Loucy (cell line): Measurements from ENCODE around the gene GTPBP8.

Experiments used
- H2AFZ ChIP-seq: fragments of 200-600 bp; sonication (generic); 2 replicates; pipeline ENCODE4 v1.6.0; 2016; ENCODE audit warnings: antibody characterized with exemption, mild to moderate bottlenecking, low read length, moderate library complexity
- H3F3A ChIP-seq: fragments of 200-600 bp; 2 replicates; pipeline ENCODE4 v1.6.0; 2016; ENCODE audit warnings: antibody characterized with exemption, low read depth, mild to moderate bottlenecking
- H3K27me3 ChIP-seq: fragments of 200-600 bp; sonication (generic); 2 replicates; pipeline ENCODE4 v1.6.1; 2014; ENCODE audit warnings: low read length, mild to moderate bottlenecking; ENCODE audit not compliant: insufficient read depth, poor library complexity, severe bottlenecking
- H3K36me3 ChIP-seq: fragments of 200-600 bp; sonication (generic); 2 replicates; pipeline ENCODE4 v1.6.1; 2016; ENCODE audit warnings: low read length; ENCODE audit not compliant: insufficient read depth
- H3K4me1 ChIP-seq: fragments of 200-600 bp; sonication (generic); 2 replicates; pipeline ENCODE4 v1.5.1; 2014; ENCODE audit warnings: low read length, mild to moderate bottlenecking; ENCODE audit not compliant: insufficient read depth, poor library complexity, severe bottlenecking
- H3K4me2 ChIP-seq: fragments of 200-600 bp; sonication (generic); 2 replicates; pipeline ENCODE4 v1.6.0; 2014; ENCODE audit warnings: antibody characterized with exemption, low read length, low read depth, mild to moderate bottlenecking; ENCODE audit not compliant: poor library complexity, severe bottlenecking
- H3K4me3 ChIP-seq: fragments of 200-600 bp; sonication (generic); 2 replicates; pipeline ENCODE4 v1.5.1; 2014; ENCODE audit warnings: low read length, mild to moderate bottlenecking, mixed read lengths; ENCODE audit not compliant: poor library complexity, severe bottlenecking
- H3K79me2 ChIP-seq: fragments of 200-600 bp; sonication (generic); 2 replicates; pipeline ENCODE4 v1.6.1; 2014; ENCODE audit warnings: low read length; ENCODE audit not compliant: insufficient read depth
- H3K9ac ChIP-seq: fragments of 200-600 bp; sonication (generic); 2 replicates; pipeline ENCODE4 v1.6.0; 2014; ENCODE audit warnings: mild to moderate bottlenecking, low read depth, low read length, moderate library complexity; ENCODE audit not compliant: poor library complexity, severe bottlenecking
- H3K9me2 ChIP-seq: fragments of 200-600 bp; sonication (generic); replicated peaks from 2 replicates; pipeline ENCODE4 v1.6.1; 2016; ENCODE audit warnings: low read depth, low read length, mixed read lengths
- H3K9me3 ChIP-seq: fragments of 200-600 bp; sonication (generic); 2 replicates; pipeline ENCODE4 v1.6.1; 2014; ENCODE audit warnings: mild to moderate bottlenecking, antibody characterized with exemption, low read length, low read depth; ENCODE audit not compliant: insufficient read depth
- H4K20me1 ChIP-seq: fragments of 200-600 bp; sonication (generic); 2 replicates; pipeline ENCODE4 v1.6.0; 2014; ENCODE audit warnings: antibody characterized with exemption, low read length, mild to moderate bottlenecking; ENCODE audit not compliant: insufficient read depth, poor library complexity, severe bottlenecking
- CTCF ChIP-seq: fragments of 200-600 bp; sonication (generic); conservative IDR thresholded peaks from 2 replicates; pipeline ENCODE4 v1.5.1; 2014; ENCODE audit warnings: mild to moderate bottlenecking, antibody characterized with exemption, low read length
- EZH2phosphoT487 ChIP-seq: fragments of 200-600 bp; IDR thresholded peaks from 2 replicates; pipeline ENCODE4 v1.6.1; 2018; ENCODE audit warnings: antibody characterized with exemption, mild to moderate bottlenecking, moderate library complexity, borderline replicate concordance

GTPBP8 gene

GRCh38 chr3:113000691-113001090, 9.9 kb downstream of the GTPBP8 start:
- no peaks in the 10 kb centered on the region for H3K9me2 ChIP-seq
- peaks cover 7% of the 10 kb centered on the region for H4K20me1 ChIP-seq
- no peak for TF ChIP-seq CTCF
- no peak for TF ChIP-seq EZH2phosphoT487
- no peak overlapping the region for H2AFZ ChIP-seq
- H3K9ac ChIP-seq = no peak overlapping the region
- no peak overlapping the region for H3K4me3 ChIP-seq
- peaks cover 62% of the 10 kb centered on the region for H3K36me3 ChIP-seq
- no peaks in the 10 kb centered on the region for H3K4me1 ChIP-seq
- no peak overlapping the region for H3K4me2 ChIP-seq
- H3K79me2 ChIP-seq = peaks cover 3% of the 10 kb centered on the region; the same call in 1 of the 2 replicates
- no peaks in the 10 kb centered on the region; the same call in 1 of the 2 replicates for H3F3A ChIP-seq
- H3K9me3 ChIP-seq = no peaks in the 10 kb centered on the region
- no peaks in the 10 kb centered on the region for H3K27me3 ChIP-seq

- no peaks in the 10 kb centered on the region for H3K27me3 ChIP-seq
- peaks cover 3% of the 10 kb centered on the region; the same call in 1 of the 2 replicates for H3K79me2 ChIP-seq
- H3K9me3 ChIP-seq = no peaks in the 10 kb centered on the region
- no peaks in the 10 kb centered on the region for H3K9me2 ChIP-seq
- H4K20me1 ChIP-seq = peaks cover 3% of the 10 kb centered on the region
- TF ChIP-seq CTCF (no peak), EZH2phosphoT487 (no peak)
- H2AFZ ChIP-seq = no peak overlapping the region
- no peak overlapping the region for H3K4me2 ChIP-seq
- H3F3A ChIP-seq = no peaks in the 10 kb centered on the region; the same call in 1 of the 2 replicates
- H3K36me3 ChIP-seq = peaks cover 75% of the 10 kb centered on the region
- no peak overlapping the region for H3K9ac ChIP-seq
- no peak overlapping the region for H3K4me3 ChIP-seq
- H3K4me1 ChIP-seq = no peaks in the 10 kb centered on the region
Measured at GRCh38 chr3:113002037-113002436, 11.3 kb downstream of the GTPBP8 start.

GRCh38 chr3:113002679-113003078, 11.9 kb downstream of the GTPBP8 start:
- Histone ChIP-seq H3K36me3 (peaks cover 81% of the 10 kb centered on the region), H3K4me2 (no peak overlapping the region), H3K4me1 (no peaks in the 10 kb centered on the region), H3K9ac (no peak overlapping the region), H3K9me2 (no peaks in the 10 kb centered on the region), H4K20me1 (peaks cover 3% of the 10 kb centered on the region), H3F3A (no peaks in the 10 kb centered on the region; the same call in 1 of the 2 replicates), H3K9me3 (no peaks in the 10 kb centered on the region), H3K4me3 (no peak overlapping the region), H3K27me3 (no peaks in the 10 kb centered on the region), H3K79me2 (peaks cover 3% of the 10 kb centered on the region; the same call in 1 of the 2 replicates), H2AFZ (no peak overlapping the region)
- TF ChIP-seq CTCF (no peak), EZH2phosphoT487 (no peak)
